GM19240 (cell line): ENCODE data around the gene SNRNP40.
"Not testable (repeated sequence)": the region's sequence is repeated elsewhere in the genome, so short reads cannot be mapped to it uniquely, and the experiment has no call there.

Experiments used
- DNase-seq: peaks from one replicate; pipeline ENCODE4 v3.0.0; 2011; ENCODE audit warnings: low spot score; ENCODE audit not compliant: insufficient read length

Gene SNRNP40

GRCh38 chr1:31287791-31288190 is 8.8 kb downstream of the SNRNP40 start:
- DNase-seq = not testable (repeated sequence)

- DNase-seq = not testable (repeated sequence)
Measured at GRCh38 chr1:31282426-31282825, 14.2 kb downstream of the SNRNP40 start.

GRCh38 chr1:31273619-31274018 is 23.0 kb downstream of the SNRNP40 start:
- no peak for DNase-seq

- DNase-seq = no peak
Measured at GRCh38 chr1:31272369-31272768, 24.2 kb downstream of the SNRNP40 start.

- DNase-seq = no peak
Measured at GRCh38 chr1:31266547-31266946, 30.0 kb downstream of the SNRNP40 start.

GRCh38 chr1:31264790-31265386 is 31.7 kb downstream of the SNRNP40 start:
- DNase-seq = no peak

- no peak for DNase-seq
Measured at GRCh38 chr1:31263408-31263807, 33.2 kb downstream of the SNRNP40 start.

- not testable (repeated sequence) for DNase-seq
Measured at GRCh38 chr1:31262393-31262792, 34.2 kb downstream of the SNRNP40 start.

GRCh38 chr1:31261916-31262315 is 34.7 kb downstream of the SNRNP40 start:
- no peak for DNase-seq

- no peak for DNase-seq
Measured at GRCh38 chr1:31259746-31260145, 36.8 kb downstream of the SNRNP40 start.

GRCh38 chr1:31258581-31258980 is 38.0 kb downstream of the SNRNP40 start:
- no peak for DNase-seq

GRCh38 chr1:31257213-31257612 is 39.4 kb downstream of the SNRNP40 start:
- no peak for DNase-seq

GRCh38 chr1:31249854-31250253 is 46.7 kb downstream of the SNRNP40 start:
- DNase-seq = no peak

- DNase-seq = no peak
Measured at GRCh38 chr1:31248276-31248675, 48.3 kb downstream of the SNRNP40 start.

- DNase-seq = no peak
Measured at GRCh38 chr1:31244326-31244725, 52.3 kb downstream of the SNRNP40 start.

GRCh38 chr1:31243501-31244286 is 52.9 kb downstream of the SNRNP40 start:
- DNase-seq = no peak

- DNase-seq = no peak
Measured at GRCh38 chr1:31241321-31241720, 55.3 kb downstream of the SNRNP40 start.

- DNase-seq = no peak
Measured at GRCh38 chr1:31239653-31240241, 56.8 kb downstream of the SNRNP40 start, which contains the start of gene NKAIN1. TSS of gene NKAIN1 (minus strand) at chr1:31239887. CDS start at chr1:31239547, 340 bp downstream.

- DNase-seq = no peak
Measured at GRCh38 chr1:31238986-31239613, 57.5 kb downstream of the SNRNP40 start.

- no peak for DNase-seq
Measured at GRCh38 chr1:31238612-31238985, 58.0 kb downstream of the SNRNP40 start.

- DNase-seq = no peak
Measured at GRCh38 chr1:31234870-31235269, 61.7 kb downstream of the SNRNP40 start.

- DNase-seq = no peak
Measured at GRCh38 chr1:31234123-31234708, 62.4 kb downstream of the SNRNP40 start.
